ENCODE results near the gene SLC25A40. TPM values are rescaled to one million over a fixed set of nuclear protein-coding genes. Genes with fewer than 3 reads are reported as not detected.

The SLC25A40 gene
- total RNA-seq, 1 experiment from 2014 or later: 32.4 TPM

- ChIA-PET RAD21 (ENCODE audit: low non-redundant PET in 1 of 2, low total read pairs in 2 of 2, uncharacterized antibody in 2 of 2, unreplicated experiment in 2 of 2) (no interaction called here), CTCF (no interaction called here), POLR2A (no interaction called here)
- peaks cover 2 to 26% of the 10 kb centered on the region in 2 experiments; a peak in 3 of 4 replicates for H3K36me3 ChIP-seq (ENCODE audit: control insufficient read depth in 1 of 2, insufficient read depth in 2 of 2, low read length in 2 of 2)
- H3K27ac ChIP-seq (ENCODE audit: low read depth, low read length): peak overlapping the region; percentile 96
- TSS peak; percentile 54 for BruUV-seq (replicated peaks)
- peak overlapping the region; percentile 11 for H2AFZ ChIP-seq (ENCODE audit: low read depth, low read length, poor library complexity, severe bottlenecking)
- DNase-seq (ENCODE audit: low read depth, low spot score) (no peak), ATAC-seq (peak; percentile 6; the same call in 1 of the 2 replicates)
- H3K27me3 ChIP-seq (ENCODE audit: insufficient read depth, low read length): no peaks in the 10 kb centered on the region
- no peaks in the 10 kb centered on the region for H3K9me2 ChIP-seq (ENCODE audit: insufficient read depth)
- no peaks in the 10 kb centered on the region for H3K9me3 ChIP-seq (ENCODE audit: control insufficient read depth in 1 of 2, insufficient read depth in 1 of 2, low read depth in 1 of 2, low read length in 2 of 2)
- H3K79me2 ChIP-seq (ENCODE audit: insufficient read depth, low read length): peaks cover 93% of the 10 kb centered on the region
- intact Hi-C loops (cut with micrococcal nuclease): no loop called here
- peak overlapping the region; percentile 85 for H3K4me2 ChIP-seq (ENCODE audit: low read length)
- H3K4me1 ChIP-seq (ENCODE audit: control insufficient read depth in 1 of 2, insufficient read depth in 2 of 2, low read length in 2 of 2): peaks cover 3 to 18% of the 10 kb centered on the region in 2 experiments; a peak in 3 of 4 replicates
- peak overlapping the region; percentile 75 to 80 for H3K4me3 ChIP-seq (replicated peaks in 1 of 2; ENCODE audit: low read depth in 1 of 2, low read length in 2 of 2)
- TF ChIP-seq EGR1 (IDR thresholded peaks at IDR 0.05; ENCODE audit: low read depth): peak; percentile 7; the same call in 1 of the 2 replicates
- TF ChIP-seq CBX3 (IDR thresholded peaks at IDR 0.05; ENCODE audit: low read depth): peak; percentile 11; the same call in 1 of the 2 replicates
- no peak for TF ChIP-seq POLR2A (IDR thresholded peaks at IDR 0.05; ENCODE audit: borderline replicate concordance, extremely low read depth, insufficient read depth, insufficient read length)
- no peak for TF ChIP-seq POLR2AphosphoS5 (IDR thresholded peaks at IDR 0.05; ENCODE audit: low read depth, low read length)
- H4K20me1 ChIP-seq (ENCODE audit: insufficient read depth): peaks cover 3% of the 10 kb centered on the region; the same call in 1 of the 2 replicates
- peak overlapping the region; percentile 88 for H3K9ac ChIP-seq (ENCODE audit: low read length)
These were observed 692 bp upstream of the SLC25A40 start for GRCh38 chr7:87876869-87877234.

DNA sequence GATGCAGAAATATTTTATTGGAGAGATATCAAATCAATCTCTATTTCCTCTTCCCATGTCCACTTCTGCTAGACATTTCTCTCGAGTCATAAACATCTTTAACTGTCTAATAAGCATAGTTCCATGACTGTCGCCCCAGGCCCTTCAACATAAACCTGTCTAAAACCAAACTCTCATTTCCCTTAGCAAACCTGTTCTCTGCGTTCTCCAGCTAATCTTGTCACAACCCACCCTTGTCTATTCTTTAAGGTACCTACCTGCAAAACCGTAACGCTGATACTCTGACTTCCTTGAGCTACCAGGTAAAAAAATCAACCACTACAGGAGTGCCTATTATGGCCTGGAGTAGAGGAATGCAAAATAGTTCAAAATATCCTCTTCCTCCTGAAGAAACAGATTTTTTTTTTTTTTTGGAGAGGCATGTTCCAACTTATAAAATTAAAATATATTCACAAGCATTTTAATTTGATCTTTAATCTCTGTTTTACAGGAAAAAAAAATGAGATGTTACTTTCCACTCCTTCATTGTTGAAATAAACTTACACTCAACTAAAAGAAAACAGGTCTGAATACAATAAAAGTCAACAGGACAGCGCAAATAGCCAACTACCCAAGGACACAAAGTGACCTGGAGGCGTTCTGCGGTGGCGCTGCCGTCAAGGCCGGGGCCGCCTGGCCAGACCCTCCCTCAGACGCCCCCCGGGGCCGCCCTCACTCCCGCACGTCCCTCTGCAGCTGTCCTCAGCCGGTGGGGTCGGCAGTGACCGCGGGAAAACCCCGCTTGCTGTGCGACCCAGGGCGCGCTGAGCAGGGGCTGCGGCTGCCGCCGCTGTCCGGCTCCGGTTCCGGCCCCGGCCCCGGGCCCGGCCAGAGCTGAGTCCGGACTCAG, 765 bp downstream of the SLC25A40 start:
- Histone ChIP-seq H3K9me2 (ENCODE audit: insufficient read depth) (no peaks in the 10 kb centered on the region), H3K4me2 (ENCODE audit: low read length) (peak overlapping the region; percentile 85), H3K36me3 (ENCODE audit: control insufficient read depth in 1 of 2, insufficient read depth in 2 of 2, low read length in 2 of 2) (peaks cover 2 to 16% of the 10 kb centered on the region in 2 experiments; a peak in 3 of 4 replicates), H3K4me3 (replicated peaks in 1 of 2; ENCODE audit: low read depth in 1 of 2, low read length in 2 of 2) (peak overlapping the region; percentile 75 to 80), H3K27ac (ENCODE audit: low read depth, low read length) (peak overlapping the region; percentile 96), H3K9ac (ENCODE audit: low read length) (peak overlapping the region; percentile 88), H3K27me3 (ENCODE audit: insufficient read depth, low read length) (no peaks in the 10 kb centered on the region), H3K9me3 (ENCODE audit: control insufficient read depth in 1 of 2, insufficient read depth in 1 of 2, low read depth in 1 of 2, low read length in 2 of 2) (no peaks in the 10 kb centered on the region), H4K20me1 (ENCODE audit: insufficient read depth) (no peaks in the 10 kb centered on the region), H3K4me1 (ENCODE audit: control insufficient read depth in 1 of 2, insufficient read depth in 2 of 2, low read length in 2 of 2) (peaks cover 3 to 18% of the 10 kb centered on the region in 2 experiments; a peak in 3 of 4 replicates), H3K79me2 (ENCODE audit: insufficient read depth, low read length) (peaks cover 93% of the 10 kb centered on the region), H2AFZ (ENCODE audit: low read depth, low read length, poor library complexity, severe bottlenecking) (no peak overlapping the region)
- RAD21 ChIA-PET (ENCODE audit: low non-redundant PET in 1 of 2, low total read pairs in 2 of 2, uncharacterized antibody in 2 of 2, unreplicated experiment in 2 of 2): no interaction called here
- CTCF ChIA-PET: no interaction called here
- BruUV-seq (replicated peaks): TSS peak; percentile 63
- ATAC-seq (peak; percentile 13), DNase-seq (ENCODE audit: low read depth, low spot score) (no peak)
- POLR2A ChIA-PET: no interaction called here
- no peak for TF ChIP-seq YY1 (IDR thresholded peaks at IDR 0.05; ENCODE audit: extremely low read depth, insufficient replicate concordance, low read depth, low read length)
- no peak for TF ChIP-seq ATF3 (IDR thresholded peaks at IDR 0.05)
- TF ChIP-seq POLR2AphosphoS5 (IDR thresholded peaks at IDR 0.05; ENCODE audit: low read depth, low read length): no peak
- TF ChIP-seq REST (IDR thresholded peaks at IDR 0.05; ENCODE audit: low read depth): no peak
- TF ChIP-seq RAD21 (IDR thresholded peaks at IDR 0.05; ENCODE audit: low read depth): no peak
- TF ChIP-seq SIN3A (IDR thresholded peaks at IDR 0.05; ENCODE audit: low read depth): no peak
- TF ChIP-seq, protein P1, sequence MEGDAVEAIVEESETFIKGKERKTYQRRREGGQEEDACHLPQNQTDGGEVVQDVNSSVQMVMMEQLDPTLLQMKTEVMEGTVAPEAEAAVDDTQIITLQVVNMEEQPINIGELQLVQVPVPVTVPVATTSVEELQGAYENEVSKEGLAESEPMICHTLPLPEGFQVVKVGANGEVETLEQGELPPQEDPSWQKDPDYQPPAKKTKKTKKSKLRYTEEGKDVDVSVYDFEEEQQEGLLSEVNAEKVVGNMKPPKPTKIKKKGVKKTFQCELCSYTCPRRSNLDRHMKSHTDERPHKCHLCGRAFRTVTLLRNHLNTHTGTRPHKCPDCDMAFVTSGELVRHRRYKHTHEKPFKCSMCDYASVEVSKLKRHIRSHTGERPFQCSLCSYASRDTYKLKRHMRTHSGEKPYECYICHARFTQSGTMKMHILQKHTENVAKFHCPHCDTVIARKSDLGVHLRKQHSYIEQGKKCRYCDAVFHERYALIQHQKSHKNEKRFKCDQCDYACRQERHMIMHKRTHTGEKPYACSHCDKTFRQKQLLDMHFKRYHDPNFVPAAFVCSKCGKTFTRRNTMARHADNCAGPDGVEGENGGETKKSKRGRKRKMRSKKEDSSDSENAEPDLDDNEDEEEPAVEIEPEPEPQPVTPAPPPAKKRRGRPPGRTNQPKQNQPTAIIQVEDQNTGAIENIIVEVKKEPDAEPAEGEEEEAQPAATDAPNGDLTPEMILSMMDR (IDR thresholded peaks at IDR 0.05 in 2 of 3, conservative IDR thresholded peaks at IDR 0.05 in 1 of 3; ENCODE audit: borderline replicate concordance in 1 of 3, insufficient read depth in 1 of 3, low read depth in 2 of 3, low read length in 2 of 3): no peak
- intact Hi-C loops (cut with micrococcal nuclease): loop anchor here (2.0 kb wide), 1 partner anchor 59 kb away; the partner anchor contains the start of gene ADAM22
